ENCODE data around the gene RAPGEF2.

Gene RAPGEF2

DNA sequence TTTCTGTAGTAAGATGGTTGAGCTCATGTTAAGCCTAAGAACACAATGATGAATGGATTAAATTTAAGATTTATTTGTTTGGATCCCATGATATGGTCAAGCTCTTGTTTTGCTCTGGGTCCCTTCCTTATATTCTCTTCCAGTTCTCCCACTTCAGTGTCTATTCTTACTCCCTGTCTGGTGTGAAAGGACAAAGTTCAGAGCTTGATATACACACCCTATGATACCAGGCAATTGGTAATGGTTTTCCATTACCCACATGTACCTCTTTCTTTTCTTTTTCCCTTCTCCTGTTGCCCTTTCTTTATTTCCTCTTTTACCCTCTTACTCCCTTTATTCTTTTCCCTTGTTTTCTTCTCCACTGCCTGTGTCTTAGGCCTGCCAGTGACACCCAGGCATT, 223.6 kb downstream of the RAPGEF2 start:
- no peak for DNase-seq

DNA sequence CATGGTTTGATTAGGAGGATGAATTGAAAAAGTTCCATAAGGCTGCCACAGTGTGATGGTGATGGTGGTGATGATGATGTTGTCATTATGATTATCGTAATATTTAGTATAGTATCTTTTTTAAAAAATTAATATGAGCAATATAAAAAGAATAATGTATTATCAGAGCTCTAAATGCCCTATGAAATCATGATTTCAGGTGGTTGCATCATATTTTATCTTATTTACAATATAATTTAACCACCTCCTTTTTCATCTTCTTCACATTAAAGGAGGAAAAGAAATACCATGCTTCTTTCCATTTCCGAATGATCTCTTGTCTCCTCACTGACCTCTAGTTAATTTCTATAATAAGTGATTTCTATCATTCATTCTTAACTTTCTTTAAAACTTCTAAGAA, 225.9 kb downstream of the RAPGEF2 start:
- no peak for DNase-seq

DNA sequence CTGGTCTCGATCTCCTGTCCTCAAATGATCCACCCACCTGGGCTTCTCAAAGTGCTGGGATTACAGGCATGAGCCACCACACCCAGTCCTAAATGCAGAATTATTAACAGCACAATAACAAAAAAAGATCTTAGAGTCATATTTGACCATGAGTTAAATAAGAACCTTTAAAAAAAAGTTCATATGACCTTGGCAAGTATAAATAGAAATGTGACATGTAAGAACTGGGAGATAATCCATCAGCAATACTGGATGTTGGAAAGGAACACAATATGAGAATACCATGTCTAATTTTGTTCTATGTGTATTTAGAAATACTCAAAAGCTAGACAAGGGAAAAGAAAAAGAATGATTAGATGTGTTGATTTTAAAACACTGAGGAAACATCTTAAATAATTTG, 231.6 kb downstream of the RAPGEF2 start:
- DNase-seq: no peak

DNA sequence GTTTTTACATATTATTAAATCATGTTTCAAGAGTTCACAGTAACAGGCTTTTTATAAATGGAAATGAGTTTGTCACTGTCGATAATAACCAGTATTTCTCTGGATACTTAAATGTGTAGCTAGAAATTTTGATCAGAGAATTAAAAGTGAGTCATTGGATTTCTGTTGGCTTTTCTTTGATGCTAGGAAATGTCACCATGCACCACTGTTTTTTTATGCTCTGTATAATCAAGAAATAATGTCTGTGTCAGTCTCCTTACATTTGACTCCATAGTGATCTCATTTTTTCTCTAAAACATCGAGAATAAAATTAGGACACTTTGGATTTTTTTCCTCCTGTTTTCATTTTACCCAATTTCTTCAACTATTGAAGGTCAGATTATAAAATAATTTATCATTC, 234.2 kb downstream of the RAPGEF2 start:
- DNase-seq: no peak

DNA sequence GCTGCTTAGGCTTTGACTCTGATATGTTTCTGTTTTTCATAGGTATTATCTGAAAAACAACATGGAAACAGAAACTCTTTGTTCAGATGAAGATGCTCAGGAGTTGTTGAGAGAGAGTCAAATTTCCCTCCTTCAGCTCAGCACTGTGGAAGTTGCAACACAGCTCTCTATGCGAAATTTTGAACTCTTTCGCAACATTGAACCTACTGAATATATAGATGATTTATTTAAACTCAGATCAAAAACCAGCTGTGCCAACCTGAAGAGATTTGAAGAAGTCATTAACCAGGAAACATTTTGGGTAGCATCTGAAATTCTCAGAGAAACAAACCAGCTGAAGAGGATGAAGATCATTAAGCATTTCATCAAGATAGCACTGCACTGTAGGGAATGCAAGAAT, 238.6 kb downstream of the RAPGEF2 start:
- DNase-seq: no peak

DNA sequence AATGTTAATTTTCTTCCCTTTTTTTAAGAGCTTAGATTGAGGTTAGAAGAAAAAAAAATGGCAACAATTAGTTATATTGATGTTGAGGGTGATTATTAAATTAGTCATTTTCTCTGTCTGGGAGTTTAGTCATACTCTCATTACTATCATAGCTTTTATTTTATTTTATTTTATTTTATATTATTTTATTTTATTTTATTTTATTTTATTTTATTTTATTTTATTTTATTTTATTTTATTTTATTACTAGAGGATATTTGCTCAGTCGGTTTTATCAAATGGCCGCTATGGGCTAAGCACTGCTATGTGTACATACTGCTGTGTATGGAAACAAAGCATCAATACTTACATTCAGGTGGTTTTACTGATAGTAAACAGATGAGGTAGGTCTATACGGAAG, 239.5 kb downstream of the RAPGEF2 start:
- DNase-seq: no peak

DNA sequence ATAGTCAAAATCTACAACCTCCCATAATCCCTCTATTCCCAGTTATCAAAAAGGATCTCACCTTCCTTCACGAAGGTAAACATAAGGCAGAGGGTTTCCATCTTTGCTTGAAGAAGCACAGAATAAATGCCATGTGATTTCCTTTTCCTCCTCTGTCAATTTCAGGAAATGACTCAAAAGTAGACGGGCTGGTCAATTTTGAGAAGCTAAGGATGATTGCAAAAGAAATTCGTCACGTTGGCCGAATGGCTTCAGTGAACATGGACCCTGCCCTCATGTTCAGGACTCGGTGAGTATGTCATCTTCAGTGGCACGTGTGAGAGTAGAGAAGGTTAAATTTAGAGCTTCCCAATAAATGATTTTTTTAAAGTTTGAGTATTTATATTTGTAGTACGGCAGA, 240.2 kb downstream of the RAPGEF2 start:
- no peak for DNase-seq

DNA sequence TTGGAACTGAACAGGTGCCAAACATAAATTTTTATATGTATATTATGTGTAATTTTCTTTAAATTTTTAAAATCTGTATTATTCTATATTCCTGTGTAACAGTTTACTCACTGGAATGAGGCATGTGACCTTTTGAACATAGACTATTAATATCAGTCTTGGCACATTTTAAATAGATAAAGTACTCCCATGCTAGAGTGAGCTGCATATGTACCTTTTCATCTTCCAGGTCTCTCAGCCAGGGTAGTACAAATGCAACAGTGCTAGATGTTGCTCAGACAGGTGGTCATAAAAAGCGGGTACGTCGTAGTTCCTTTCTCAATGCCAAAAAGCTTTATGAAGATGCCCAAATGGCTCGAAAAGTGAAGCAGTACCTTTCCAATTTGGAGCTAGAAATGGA, 242.0 kb downstream of the RAPGEF2 start:
- DNase-seq: no peak

DNA sequence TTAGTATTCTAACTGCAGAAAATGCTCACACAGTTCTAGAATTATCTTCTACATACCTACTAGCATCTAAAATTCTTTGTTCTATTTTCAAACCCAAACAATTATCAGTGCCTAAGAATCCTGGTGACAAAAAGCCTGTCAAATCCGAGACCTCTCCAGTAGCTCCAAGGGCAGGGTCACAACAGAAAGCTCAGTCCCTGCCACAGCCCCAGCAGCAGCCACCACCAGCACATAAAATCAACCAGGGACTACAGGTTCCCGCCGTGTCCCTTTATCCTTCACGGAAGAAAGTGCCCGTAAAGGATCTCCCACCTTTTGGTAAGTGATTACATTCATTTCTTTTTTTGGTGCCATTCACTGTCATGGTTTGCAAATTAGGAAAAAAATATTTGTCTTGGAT, 243.8 kb downstream of the RAPGEF2 start:
- DNase-seq: no peak

DNA sequence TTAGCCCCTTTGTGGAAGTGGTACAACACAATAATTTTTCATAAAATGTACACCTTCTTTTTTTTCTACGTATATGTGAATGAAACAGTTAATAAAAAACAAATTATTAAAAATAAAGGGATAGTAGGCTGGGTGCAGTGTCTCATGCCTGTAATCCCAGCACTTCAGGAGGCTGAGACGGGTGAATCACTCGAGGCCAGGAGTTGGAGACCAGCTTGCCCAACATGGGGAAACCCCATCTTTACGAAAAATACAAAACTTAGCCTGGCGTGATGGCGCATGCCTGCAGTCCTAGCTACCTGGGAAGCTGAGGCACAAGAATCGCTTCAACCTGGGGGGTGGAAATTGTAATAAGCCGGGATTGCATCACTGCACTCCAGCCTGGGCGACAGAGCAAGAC, 244.9 kb downstream of the RAPGEF2 start:
- DNase-seq: no peak

DNA sequence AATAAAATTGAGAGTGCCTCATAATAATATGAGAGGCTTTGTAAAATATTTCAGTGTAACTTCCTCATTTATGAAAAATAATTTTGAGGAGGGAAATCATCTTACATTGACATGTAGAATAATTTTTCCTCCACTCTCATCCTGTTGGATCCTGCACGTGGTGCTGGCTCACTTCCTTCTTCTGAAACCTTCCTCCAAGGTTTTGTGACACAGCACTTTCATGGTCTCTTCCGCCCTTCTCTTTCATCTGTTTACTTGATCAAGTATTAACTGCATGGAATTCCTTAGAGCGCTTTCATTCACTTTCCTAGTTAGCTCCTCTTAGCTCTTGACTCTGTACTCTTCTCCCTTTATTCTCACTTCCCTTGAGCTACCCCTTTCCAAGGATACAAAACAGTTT, 246.5 kb downstream of the RAPGEF2 start:
- no peak for DNase-seq

DNA sequence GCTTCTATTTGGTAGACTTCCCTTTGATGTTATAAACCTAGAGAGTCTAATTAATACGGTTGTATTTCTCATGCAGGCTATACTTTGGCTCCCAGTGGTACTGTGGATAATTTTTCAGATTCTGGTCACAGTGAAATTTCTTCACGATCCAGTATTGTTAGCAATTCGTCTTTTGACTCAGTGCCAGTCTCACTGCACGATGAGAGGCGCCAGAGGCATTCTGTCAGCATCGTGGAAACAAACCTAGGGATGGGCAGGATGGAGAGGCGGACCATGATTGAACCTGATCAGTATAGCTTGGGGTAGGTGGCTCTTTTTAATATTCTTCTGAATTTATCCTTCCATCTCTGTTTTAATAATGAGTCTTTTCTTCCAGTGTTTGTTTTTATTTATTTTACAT, 249.7 kb downstream of the RAPGEF2 start:
- DNase-seq: no peak

DNA sequence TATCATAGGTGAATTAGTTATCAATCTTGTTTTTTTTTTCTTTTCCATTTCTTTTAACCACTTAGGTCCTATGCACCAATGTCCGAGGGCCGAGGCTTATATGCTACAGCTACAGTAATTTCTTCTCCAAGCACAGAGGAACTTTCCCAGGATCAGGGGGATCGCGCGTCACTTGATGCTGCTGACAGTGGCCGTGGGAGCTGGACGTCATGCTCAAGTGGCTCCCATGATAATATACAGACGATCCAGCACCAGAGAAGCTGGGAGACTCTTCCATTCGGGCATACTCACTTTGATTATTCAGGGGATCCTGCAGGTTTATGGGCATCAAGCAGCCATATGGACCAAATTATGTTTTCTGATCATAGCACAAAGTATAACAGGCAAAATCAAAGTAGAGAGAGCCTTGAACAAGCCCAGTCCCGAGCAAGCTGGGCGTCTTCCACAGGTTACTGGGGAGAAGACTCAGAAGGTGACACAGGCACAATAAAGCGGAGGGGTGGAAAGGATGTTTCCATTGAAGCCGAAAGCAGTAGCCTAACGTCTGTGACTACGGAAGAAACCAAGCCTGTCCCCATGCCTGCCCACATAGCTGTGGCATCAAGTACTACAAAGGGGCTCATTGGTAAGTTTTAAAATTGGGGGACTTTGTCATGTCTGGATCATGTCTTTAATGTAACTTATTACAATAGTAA, 250.7 kb downstream of the RAPGEF2 start:
- DNase-seq: no peak

DNA sequence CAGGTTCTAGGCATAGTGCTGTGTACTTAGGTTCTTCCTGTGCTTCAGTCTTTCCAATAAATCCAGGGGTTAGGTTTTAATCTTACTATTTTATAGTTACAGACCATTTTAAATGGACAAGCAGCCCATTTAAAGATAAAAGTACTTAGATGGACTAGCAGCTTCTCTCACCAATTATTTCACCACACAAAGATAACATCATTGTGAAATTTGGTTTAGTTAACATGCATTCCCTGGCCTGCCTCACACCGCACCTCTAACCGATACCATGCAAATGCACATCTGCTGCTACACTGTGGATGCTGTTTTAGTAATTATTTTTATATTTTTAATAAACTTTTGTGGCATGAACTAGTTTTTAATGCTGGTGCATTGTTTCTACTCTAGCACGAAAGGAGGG, 252.6 kb downstream of the RAPGEF2 start:
- DNase-seq: no peak

DNA sequence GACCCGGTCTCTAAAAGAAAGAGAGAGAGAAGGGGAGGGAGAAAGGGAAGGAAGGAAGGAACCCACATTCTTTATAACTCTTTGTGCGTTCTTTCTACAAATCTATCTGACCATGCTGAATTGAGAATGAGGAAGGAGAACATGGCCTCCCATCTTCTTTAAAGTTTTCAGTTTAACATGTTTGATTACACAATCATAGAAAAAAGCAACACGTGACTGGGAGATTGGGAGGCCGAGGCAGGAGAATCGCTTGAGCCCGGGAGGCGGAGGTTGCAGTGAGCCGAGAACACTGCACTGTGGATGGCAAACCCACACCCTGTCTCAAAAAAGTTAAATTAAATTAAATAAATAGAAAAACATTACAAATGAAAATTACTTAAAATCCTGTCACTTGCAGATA, 254.5 kb downstream of the RAPGEF2 start:
- no peak for DNase-seq

DNA sequence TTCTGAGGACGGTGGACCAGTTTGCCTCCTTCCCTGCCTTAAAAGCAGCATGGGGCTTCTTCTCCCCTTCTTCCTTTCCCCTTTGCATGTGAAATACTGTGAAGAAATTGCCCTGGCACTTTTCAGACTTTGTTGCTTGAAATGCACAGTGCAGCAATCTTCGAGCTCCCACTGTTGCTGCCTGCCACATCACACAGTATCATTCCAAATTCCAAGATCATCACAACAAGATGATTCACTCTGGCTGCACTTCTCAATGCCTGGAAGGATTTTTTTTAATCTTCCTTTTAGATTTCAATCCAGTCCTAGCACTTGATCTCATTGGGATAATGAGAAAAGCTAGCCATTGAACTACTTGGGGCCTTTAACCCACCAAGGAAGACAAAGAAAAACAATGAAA, 255.3 kb downstream of the RAPGEF2 start:
- DNase-seq: no peak

DNA sequence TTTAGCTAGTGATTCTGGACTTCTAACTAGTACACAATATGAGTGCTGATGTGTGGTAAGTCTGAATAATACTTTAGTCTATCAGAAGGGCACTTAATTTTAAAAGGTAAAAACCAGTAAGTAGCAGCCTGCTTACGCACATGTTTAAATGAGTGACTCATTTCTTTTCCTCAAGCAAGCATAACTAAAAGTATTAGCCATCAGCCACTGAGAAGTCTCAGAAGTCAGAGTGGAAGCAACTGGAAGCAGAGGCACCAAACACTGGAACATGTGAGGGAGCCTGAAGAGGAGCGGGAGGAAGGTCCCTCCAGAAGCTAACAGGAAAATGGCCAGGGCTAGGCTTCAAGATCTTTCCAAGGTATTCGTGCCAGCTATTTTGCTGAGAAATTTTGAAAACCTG, 257.7 kb downstream of the RAPGEF2 start:
- DNase-seq: no peak

DNA sequence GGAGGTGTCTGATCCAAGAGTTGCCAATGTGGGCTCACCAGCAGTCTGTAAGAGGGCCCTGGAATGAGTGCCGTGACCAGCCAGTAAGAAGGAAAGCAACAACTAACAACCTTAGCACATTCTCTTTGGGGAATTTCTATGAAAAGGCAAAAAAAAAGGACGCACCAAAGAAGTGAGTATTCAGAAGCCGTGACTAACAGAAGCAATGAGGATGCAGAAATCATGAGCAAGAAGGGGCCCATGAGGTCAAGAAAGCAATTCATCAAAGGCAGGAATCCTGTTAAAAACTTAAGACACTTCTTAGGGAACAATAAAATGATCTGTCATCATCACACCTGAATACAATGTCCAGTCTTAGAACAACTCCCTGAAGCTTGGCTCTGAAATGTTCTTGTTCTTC, 260.5 kb downstream of the RAPGEF2 start:
- no peak for DNase-seq

DNA sequence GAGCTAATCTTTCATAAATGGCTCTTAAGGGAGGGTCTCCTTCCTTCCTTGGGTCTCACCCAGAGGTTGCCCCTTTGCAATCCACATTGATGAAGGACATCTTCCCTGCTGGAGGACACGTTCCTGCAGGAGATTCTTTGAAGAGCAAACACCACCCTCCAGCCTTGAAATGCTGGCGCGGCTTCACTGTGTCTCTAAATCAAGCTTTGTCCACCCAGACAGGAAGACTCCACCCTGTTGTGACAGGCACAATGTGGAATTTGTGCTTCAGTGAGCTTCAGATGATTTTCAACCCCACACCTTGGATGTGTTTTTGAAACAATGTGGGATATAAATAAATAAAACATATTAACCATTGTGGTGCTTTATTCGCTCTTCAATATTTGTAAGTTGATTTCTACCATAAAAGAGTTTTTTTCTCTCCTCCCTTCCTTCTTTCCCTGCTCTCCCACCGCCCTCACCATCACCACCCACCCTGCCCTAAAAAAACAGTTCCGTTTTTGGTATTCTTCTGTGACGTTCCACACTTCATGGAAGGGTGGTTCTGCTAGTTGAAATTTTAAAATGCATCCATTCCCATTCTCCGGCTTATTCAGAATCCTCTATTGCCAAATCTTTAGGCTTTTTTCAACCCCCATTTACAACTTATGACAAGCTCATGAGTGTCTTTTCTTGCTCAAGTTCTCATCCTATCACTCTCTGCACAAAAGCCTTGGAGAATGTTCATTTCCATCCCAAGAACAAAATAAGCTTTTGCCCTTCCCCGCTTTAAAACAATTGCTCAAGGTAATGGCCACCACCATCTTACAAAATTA, 264.3 kb downstream of the RAPGEF2 start:
- DNase-seq: no peak

DNA sequence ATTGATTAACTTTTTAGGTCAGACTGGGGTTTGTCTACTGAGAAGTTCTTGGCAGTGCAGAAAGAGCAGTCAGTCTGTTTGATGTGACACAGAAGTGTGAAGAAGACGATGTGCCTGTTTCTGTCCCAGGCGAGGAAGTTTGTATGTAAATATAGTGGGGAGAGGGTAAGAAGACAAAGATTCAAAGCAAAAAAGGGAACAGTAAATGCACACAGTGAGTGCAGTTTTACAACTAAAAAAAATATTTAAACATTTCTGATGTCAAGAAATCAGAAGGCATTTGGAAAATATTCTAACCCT, 264.9 kb downstream of the RAPGEF2 start:
- DNase-seq: no peak

DNA sequence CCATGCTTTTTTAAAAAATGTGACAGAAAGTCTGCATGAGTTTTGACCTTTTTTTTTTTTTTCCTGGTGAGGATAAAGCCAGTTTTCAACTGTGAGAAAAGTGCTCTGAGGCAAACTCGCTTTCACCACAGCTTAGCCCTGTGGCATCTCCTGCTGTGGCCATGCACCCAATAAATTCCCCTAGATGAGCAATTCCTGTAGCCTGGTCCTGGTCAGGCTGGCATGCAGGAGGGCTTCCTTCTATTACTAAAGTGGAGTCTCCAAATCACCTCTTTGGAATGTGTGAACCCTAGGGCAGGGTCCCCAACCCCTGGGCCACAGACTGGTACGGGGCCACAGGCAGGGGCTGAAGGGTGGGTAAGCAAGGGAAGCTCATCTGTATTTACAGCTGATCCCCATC, 265.4 kb downstream of the RAPGEF2 start:
- DNase-seq: no peak

DNA sequence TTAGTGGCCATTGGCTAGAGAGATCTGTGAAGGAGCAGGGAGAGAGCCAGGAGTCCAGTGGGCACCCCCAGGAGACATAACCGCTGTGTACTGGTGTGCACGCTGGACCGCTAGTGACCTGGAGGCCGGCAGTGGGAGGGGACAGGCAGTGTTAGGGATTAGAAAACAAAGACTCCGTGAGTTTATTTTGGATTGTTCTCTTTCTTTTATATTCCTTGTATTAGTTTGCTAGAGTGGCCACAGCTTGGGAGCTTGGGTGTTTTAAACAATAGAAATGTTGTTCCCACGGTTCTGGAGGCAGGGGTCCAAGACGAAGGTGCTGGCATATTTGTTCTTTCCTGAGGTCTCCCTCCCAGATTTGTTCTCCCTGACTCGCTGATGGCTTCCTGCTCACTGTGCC, 266.4 kb downstream of the RAPGEF2 start:
- no peak for DNase-seq

DNA sequence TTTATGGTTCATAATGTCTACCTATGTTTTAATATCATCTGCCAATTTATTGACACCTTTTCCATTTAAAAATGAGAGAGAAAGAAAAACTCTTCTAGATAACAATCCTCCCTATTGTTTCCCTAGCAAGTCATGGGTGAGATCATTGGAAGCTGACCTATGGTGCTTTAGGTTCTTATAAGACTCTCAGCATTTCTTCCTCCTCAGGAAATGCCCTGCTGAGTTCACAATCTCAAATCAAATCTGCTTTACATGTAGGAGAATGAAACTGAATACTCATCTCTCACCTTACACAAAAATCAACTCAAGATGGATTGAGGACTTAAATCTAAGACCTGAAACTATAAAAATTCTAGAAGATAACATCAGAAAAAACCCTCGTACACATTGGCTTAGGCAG, 267.4 kb downstream of the RAPGEF2 start:
- DNase-seq: no peak

DNA sequence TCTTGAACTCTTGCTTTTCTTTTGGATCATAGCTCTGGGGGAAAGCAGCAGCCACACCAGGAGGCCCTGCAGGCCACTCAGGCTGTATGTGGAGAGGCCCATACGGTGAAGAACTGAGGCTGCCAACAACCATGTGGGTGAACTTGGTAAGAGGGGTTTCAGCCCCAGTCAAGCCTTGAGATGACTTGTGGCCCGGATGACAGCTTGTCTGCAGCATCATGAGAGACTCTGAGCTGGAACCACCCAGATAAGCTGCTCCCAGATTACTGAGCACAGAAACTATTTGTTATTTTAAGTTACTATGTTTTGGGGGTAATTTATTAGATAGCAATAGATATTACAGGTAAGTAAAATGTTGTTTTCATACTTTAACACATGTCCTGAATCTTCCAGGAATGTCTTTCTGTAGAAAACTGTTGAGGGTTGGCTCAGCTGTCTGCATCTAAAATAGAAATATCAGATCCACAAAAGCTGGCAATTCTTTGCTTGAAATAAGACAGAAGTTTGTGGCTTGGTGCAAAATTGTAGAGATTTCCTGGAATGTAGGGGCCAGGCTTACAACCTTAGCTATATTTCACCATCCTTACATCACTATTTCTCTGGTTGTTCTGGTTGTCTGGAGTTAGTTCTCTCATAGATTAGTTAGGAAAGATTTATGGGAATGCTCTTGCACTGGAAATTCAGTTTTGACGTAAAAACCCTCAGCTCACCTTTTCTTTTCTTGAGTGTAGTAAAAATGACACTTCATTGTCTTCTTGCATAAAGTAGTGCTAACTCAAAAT, 272.1 kb downstream of the RAPGEF2 start:
- no peak for DNase-seq
